Measurements from ENCODE around the gene SETD3.

SETD3 gene

GRCh38 chr14:99517643-99518381 is 37.2 kb upstream of the SETD3 start:
- FAIRE-seq (no peak), DNase-seq (ENCODE audit: extremely low spot score, insufficient read length, low read depth) (no peak)

GRCh38 chr14:99516871-99517642 is 36.4 kb upstream of the SETD3 start:
- DNase-seq (ENCODE audit: extremely low spot score, insufficient read length, low read depth): no peak

GRCh38 chr14:99516156-99516870 is 35.7 kb upstream of the SETD3 start:
- FAIRE-seq: no peak
- DNase-seq (ENCODE audit: extremely low spot score, insufficient read length, low read depth): no peak

More at GRCh38 chr14:99516871-99517642, 36.4 kb upstream of the SETD3 start:
- FAIRE-seq: no peak

- FAIRE-seq (no peak), DNase-seq (ENCODE audit: extremely low spot score, insufficient read length, low read depth) (no peak)
Observed at GRCh38 chr14:99515301-99516155, 34.9 kb upstream of the SETD3 start.

DNA sequence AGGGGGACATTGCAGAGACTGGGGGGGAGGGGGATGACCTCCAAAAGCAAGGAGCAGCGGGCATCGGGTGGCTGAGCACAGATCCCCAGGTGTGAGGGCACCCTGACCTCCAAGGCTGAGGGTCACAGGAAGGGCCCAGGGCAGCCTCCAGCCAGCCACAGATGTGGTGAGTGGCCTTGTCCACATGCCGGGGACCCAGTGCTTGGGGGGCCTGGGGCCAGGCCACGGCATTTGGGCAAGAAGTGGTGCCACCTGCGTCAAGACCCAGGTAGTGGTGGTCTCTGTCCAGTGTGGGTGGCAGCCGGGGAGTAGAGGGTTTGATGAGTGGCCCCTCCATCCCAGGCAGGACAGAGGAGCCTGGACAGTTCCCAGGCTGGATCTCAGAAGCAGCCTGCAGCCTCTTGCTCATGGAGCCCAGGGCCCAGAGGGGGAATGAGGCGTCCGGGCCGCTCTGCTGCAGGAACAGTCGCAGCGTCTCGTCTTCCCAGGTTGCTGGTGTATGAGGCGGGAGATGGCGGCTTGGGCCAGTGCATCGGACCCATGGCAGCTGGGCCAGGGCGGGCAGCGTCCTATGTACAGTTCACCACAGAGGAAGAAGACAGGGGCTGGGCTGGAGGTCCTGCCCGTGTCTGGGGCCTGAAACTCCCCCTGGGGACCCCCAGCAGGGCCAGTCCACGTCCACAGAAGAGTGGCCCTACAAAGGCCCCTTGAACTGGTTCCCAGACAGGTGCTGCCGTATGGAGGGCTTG is 34.1 kb upstream of the SETD3 start:
- FAIRE-seq (no peak), DNase-seq (ENCODE audit: extremely low spot score, insufficient read length, low read depth) (no peak)

DNA sequence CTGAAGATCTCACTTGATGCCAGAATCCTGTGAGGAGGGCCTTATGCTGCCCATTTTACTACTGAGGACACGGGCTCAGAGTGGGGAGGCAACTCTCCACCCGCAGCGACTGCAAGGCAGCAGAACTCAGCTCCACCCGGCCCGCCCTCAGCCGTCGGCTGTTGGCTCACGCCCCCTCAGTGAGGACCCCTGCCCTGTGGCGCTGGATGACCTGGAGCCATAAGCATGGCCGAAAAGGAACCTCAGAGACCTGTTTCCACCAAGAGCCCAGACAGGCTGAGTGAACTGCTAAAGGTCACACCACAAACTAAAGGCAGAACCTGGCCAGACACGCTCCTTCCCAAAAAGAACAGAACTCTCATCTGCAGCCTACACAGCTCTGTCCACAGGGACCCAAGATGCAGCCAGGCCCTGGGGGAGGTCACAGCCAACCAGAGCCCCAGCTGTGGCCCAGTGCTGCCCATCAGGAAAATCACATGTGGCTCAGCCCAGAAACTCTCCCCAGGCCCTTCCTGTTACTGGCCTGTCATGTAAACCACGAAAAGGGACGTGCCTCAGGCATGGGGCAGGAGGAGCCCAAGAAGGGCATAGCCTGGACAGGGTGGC is 33.4 kb upstream of the SETD3 start:
- FAIRE-seq: no peak
- no peak for DNase-seq (ENCODE audit: extremely low spot score, insufficient read length, low read depth)

DNA sequence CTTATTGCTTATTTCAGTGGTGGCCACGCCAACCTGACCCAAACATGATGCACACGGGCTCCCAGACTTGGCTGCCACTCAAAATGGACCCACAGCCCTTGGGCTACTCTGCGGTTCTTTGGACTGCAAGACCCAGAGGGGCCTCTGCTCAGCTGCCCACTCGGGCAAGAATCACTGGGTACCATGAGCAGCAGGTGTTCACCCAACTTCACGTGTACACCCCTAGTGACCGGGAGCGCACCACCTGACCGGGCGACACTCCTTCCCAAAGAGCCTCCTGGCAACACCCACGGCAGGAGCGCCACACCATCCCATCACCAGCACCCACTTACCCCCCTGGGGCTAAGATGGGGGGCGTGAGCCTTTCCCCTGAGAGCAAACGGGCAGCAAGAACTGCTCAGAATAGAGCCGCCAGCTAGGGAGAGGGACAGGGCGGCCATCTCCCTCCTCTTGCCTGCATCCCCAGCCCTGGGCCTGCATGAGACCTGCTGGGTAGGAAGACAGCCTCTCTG is 32.6 kb upstream of the SETD3 start:
- DNase-seq (ENCODE audit: extremely low spot score, insufficient read length, low read depth) (no peak), FAIRE-seq (no peak)

- FAIRE-seq: no peak
- DNase-seq (ENCODE audit: extremely low spot score, insufficient read length, low read depth): no peak
Observed at GRCh38 chr14:99512571-99513182, 32.0 kb upstream of the SETD3 start.

DNA sequence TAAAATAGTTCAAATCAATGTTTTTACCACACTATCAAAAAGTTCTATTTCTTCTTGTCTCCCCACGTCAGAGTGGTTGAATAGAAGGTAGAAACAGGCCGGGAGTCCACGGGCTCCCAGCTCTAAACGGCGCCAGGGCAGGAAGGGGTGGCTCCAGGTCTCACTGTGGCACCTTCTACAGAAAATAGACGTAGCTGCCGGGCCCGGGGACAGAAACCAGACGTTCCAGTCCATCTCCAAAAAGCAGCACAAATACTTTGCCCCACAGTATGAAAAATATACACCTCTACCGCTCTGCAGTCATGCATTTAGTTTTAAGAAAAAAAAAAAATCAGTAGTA is 31.4 kb upstream of the SETD3 start:
- FAIRE-seq (no peak), DNase-seq (ENCODE audit: extremely low spot score, insufficient read length, low read depth) (no peak)

DNA sequence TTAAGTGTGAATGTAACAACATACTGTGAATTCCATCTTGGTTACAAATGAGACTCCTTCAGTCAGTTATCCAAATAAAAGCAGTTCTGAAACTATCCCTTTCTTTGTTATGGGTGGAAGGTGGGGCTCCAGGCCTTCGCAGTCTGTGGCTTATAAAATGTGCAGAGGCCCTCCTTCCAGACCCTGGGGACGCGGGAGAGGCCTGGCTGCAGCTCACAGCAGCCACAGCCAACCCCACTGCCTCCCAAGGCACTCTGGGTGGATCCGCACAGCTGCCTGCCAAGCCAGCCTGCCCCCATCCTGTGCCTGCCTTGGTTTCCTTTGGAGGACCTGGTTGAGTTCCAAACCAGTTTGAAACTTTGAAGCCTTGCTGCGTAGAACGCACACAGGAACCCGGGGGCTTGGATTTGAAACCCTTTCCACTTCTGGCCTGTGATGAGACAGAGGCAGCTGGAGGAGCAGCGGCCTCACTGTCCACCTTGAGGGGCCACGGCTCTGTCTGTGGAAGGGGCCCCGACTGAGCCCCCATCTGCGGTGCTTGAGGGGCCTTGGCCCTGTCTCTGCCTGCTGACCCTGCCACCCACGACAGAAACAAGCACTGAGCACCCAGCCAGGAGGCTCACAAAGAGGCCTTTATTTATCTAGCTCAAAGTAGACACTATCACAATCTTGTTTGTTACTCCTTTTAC is 30.9 kb upstream of the SETD3 start:
- DNase-seq (ENCODE audit: extremely low spot score, insufficient read length, low read depth): no peak
- FAIRE-seq: no peak

- no peak for FAIRE-seq
- DNase-seq (ENCODE audit: extremely low spot score, insufficient read length, low read depth): no peak
Observed at GRCh38 chr14:99510556-99511139, 30.0 kb upstream of the SETD3 start.

- no peak for FAIRE-seq
- DNase-seq (ENCODE audit: extremely low spot score, insufficient read length, low read depth): no peak
Observed at GRCh38 chr14:99509871-99510555, 29.4 kb upstream of the SETD3 start.

DNA sequence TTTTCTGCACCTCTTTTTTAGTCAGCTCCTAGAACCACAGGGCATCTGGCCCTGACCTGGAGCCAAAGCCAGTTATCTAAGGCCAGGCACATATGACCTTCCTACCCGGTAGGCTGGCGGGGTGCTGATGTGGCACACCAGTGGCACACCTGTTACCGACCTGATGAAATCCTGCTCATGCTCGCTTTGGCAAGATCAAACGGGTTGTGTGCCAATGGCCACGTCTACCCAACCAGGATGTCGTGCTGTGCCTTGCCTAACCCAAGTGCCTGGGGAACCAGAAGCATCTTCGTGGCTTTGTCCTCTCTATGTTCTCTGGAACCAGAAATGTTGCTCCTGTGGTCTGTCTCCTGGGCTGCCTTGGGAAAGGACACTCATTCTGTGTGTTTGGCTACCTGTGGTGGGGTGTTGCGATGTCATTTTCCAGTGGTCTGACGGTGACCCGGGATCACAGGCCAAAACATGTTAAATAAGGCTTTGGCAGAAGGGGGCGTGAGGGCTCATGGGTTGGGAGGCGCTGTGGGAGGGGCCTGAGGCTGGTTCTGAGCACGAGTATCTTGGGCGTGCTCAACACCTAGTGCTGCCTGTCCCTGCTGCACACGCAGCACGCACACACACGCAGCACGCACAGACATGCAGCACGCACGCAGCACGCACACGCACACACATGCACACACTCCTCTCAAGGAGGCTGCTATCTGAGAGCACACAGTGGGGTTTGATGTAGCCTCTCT is 28.4 kb upstream of the SETD3 start:
- FAIRE-seq (no peak), DNase-seq (ENCODE audit: extremely low spot score, insufficient read length, low read depth) (no peak)

- no peak for FAIRE-seq
Observed at GRCh38 chr14:99507860-99508640, 27.4 kb upstream of the SETD3 start.

GRCh38 chr14:99506276-99506675 is 25.6 kb upstream of the SETD3 start:
- DNase-seq (ENCODE audit: extremely low spot score, insufficient read length, low read depth) (no peak), FAIRE-seq (no peak)

More at GRCh38 chr14:99507860-99508640, 27.4 kb upstream of the SETD3 start:
- no peak for DNase-seq (ENCODE audit: extremely low spot score, insufficient read length, low read depth)
